HepG2 (cell line): Measurements from ENCODE around the gene SMARCC1. TPM values are rescaled to one million over a fixed set of nuclear protein-coding genes. Genes with fewer than 3 reads are reported as not detected.

Experiments
- ATAC-seq: fragments of 200-7000 bp; cut with Tn5 transposase; 3 replicates; pipeline ENCODE4 v1.9.1; 2020; ENCODE audit warnings: mild to moderate bottlenecking, moderate library complexity
- BruUV-seq: library from RNA; stranded (reverse); fragments of 400-500 nt; replicated peaks from 2 replicates; lab custom pipeline; 2021; lab: Mats Ljungman, UMichigan
- CTCF ChIA-PET: fragments of 300-600 bp; formaldehyde crosslinking; extraction: SDS; loops from one replicate; lab custom pipeline; 2021; ENCODE audit warnings: low total read pairs, inconsistent platforms, low intra/inter-chr PET ratio; lab: Yijun Ruan, JAX
- POLR2A ChIA-PET: fragments of 350-600 bp; sonication (Branson Sonifier 250); formaldehyde crosslinking; loops from one replicate; lab custom pipeline; 2020; ENCODE audit warnings: antibody characterized with exemption, inconsistent platforms; lab: Yijun Ruan, JAX
- DNase-seq: peaks from one replicate; pipeline ENCODE4 v3.0.0-alpha.2; 2015; ENCODE audit warnings: low spot score
- FAIRE-seq: peaks from 3 replicates; lab custom pipeline; 2011; peaks lifted over from hg19 to GRCh38; lab: Jason Lieb, UNC
- H2AFZ ChIP-seq: one replicate; pipeline ENCODE4 v1.6.1; 2011; ENCODE audit warnings: low read length, inconsistent platforms
- H3K27ac ChIP-seq: fragments of 300-600 bp; 3 replicates; pipeline ENCODE4 v1.8.0; 2011; ENCODE audit warnings: mixed run types, mild to moderate bottlenecking, mixed read lengths, low read length, inconsistent platforms; ENCODE audit not compliant: insufficient read depth; ENCODE audit errors: extremely low read length
- H3K27me3 ChIP-seq, 2 experiments: fragments of 200-600 bp in 1 of 2; 2 replicates in 1 of 2; 3 replicates in 1 of 2; pipeline versions ENCODE4 v1.6.0 to v1.8.0; 2011; ENCODE audit warnings: low read length in 2 of 2, mild to moderate bottlenecking in 2 of 2, moderate library complexity in 2 of 2, inconsistent platforms in 1 of 2; ENCODE audit not compliant: insufficient read depth in 2 of 2, control insufficient read depth in 1 of 2
- H3K36me3 ChIP-seq, 2 experiments: fragments of 200-600 bp in 1 of 2; replicated peaks in 1 of 2; 2 replicates in 1 of 2; 3 replicates in 1 of 2; pipeline versions ENCODE4 v1.5.1 to v1.8.0; 2011; ENCODE audit warnings: low read length in 2 of 2, inconsistent platforms in 1 of 2; ENCODE audit not compliant: insufficient read depth in 2 of 2, control insufficient read depth in 1 of 2
- H3K4me1 ChIP-seq: 2 replicates; pipeline ENCODE4 v1.5.1; 2012; ENCODE audit warnings: low read length, inconsistent platforms; ENCODE audit not compliant: insufficient read depth
- H3K4me2 ChIP-seq: 2 replicates; pipeline ENCODE4 v1.6.0; 2011; ENCODE audit warnings: low read depth, low read length, inconsistent platforms
- H3K4me3 ChIP-seq, 3 experiments: fragments of 200-600 bp in 1 of 3; sonication (generic), shearing (Covaris generic) in 1 of 3; replicated peaks in 1 of 3; 2 replicates each; pipeline ENCODE4 v1.5.1; 2011 to 2016; ENCODE audit warnings: low read length in 3 of 3, inconsistent platforms in 2 of 3, low read depth in 2 of 3, mild to moderate bottlenecking in 2 of 3, control low read depth in 1 of 3, mixed read lengths in 1 of 3; ENCODE audit not compliant: insufficient read depth in 1 of 3
- H3K79me2 ChIP-seq: one replicate; pipeline ENCODE4 v1.6.1; 2011; ENCODE audit warnings: low read length, inconsistent platforms; ENCODE audit not compliant: insufficient read depth
- H3K9ac ChIP-seq: 2 replicates; pipeline ENCODE4 v1.6.0; 2011; ENCODE audit warnings: mild to moderate bottlenecking, low read depth, low read length, inconsistent platforms; ENCODE audit not compliant: insufficient read depth
- H3K9me3 ChIP-seq: 2 replicates; pipeline ENCODE4 v1.5.1; 2012; ENCODE audit warnings: mild to moderate bottlenecking, low read length
- H4K20me1 ChIP-seq: 2 replicates; pipeline ENCODE4 v1.6.0; 2011; ENCODE audit warnings: inconsistent platforms, mild to moderate bottlenecking, low read length, moderate library complexity; ENCODE audit not compliant: insufficient read depth
- NCOR1 ChIP-seq: fragments of 200-600 bp; sonication (generic); IDR thresholded peaks from 2 replicates; pipeline ENCODE4 v1.7.0; 2017; ENCODE audit warnings: antibody characterized with exemption, low read length, borderline replicate concordance
- NONO ChIP-seq, 2 experiments: fragments of 450-650 bp in 1 of 2; sonication (generic) in 1 of 2; formaldehyde crosslinking in 1 of 2; IDR thresholded peaks in 1 of 2; conservative IDR thresholded peaks in 1 of 2; 2 replicates each; pipeline versions ENCODE4 v1.6.1 to v1.8.0; 2017 to 2022; ENCODE audit warnings: mild to moderate bottlenecking in 1 of 2, missing genetic modification reagents in 1 of 2, moderate library complexity in 1 of 2
- PCBP1 ChIP-seq: fragments of 200-400 bp; formaldehyde crosslinking; IDR thresholded peaks from 2 replicates; pipeline ENCODE4 v1.6.1; 2017; ENCODE audit warnings: mild to moderate bottlenecking, low read depth, low read length, borderline replicate concordance
- ZBTB38 ChIP-seq: sonication (generic); formaldehyde crosslinking; IDR thresholded peaks from 2 replicates; pipeline ENCODE4 v1.5.1; 2020; ENCODE audit warnings: mild to moderate bottlenecking, missing genetic modification reagents
- ZNF121 ChIP-seq: sonication (generic); formaldehyde crosslinking; IDR thresholded peaks from 2 replicates; pipeline ENCODE4 v1.5.0; 2020; ENCODE audit warnings: mild to moderate bottlenecking, missing genetic modification reagents
- ZNF446 ChIP-seq: sonication (generic); formaldehyde crosslinking; IDR thresholded peaks from 2 replicates; pipeline ENCODE4 v1.5.0; 2020; ENCODE audit warnings: mild to moderate bottlenecking, missing genetic modification reagents
- ZNF546 ChIP-seq: sonication (generic); formaldehyde crosslinking; conservative IDR thresholded peaks from 2 replicates; pipeline ENCODE4 v1.8.1; 2023; ENCODE audit warnings: mild to moderate bottlenecking, missing genetic modification reagents
- WGBS: methylation state at CpG from one replicate; pipeline ENCODE4 v1.1.6; 2017; ENCODE audit warnings: low lambda C conversion rate; 5-methylcytosine and 5-hydroxymethylcytosine counted together
- in situ Hi-C: cut with HindIII; loops from 2 replicates; pipeline ENCODE4 v1.10.0; 2017; ENCODE audit warnings: low pct_unique_long_range_greater_than_20kb; ENCODE audit not compliant: extremely low pct_ligation_motif_present
- intact Hi-C: fragments of 100-400 bp; cut with micrococcal nuclease; formaldehyde crosslinking; loops from one replicate; pipeline ENCODE4 v1.10.0; 2022; ENCODE audit not compliant: unreplicated experiment
- polyA plus RNA-seq, 8 experiments: library from polyadenylated mRNA; depleted of rRNA in 3 of 8; stranded (reverse) in 7 of 8; unstranded in 1 of 8; fragments of >200 nt; fragmentation: Illumina TruSeq in 4 of 8; extraction: Trizol in 4 of 8; gene quantifications; 2 replicates each; pipeline versions ENCODE4 v1.2.1 to v1.2.3, GENCODE V29; 2011 to 2016; ENCODE audit warnings: low read depth in 4 of 8, missing spikeins in 1 of 8, mixed read lengths in 1 of 8; ENCODE audit not compliant: insufficient read depth in 1 of 8
- total RNA-seq, 5 experiments: library from RNA; depleted of rRNA; stranded (reverse); fragments of >200 nt; fragmentation: Illumina TruSeq; extraction: Trizol; gene quantifications; 2 replicates each; pipeline ENCODE4 v1.2.3, GENCODE V29; 2016; ENCODE audit warnings: low read depth in 1 of 5
- TF ChIP-seq, protein P1 (sequence below): sonication (generic); formaldehyde crosslinking; IDR thresholded peaks from 2 replicates; pipeline ENCODE4 v1.5.0; 2020; ENCODE audit warnings: mild to moderate bottlenecking, missing genetic modification reagents
- TF ChIP-seq, protein P2 (sequence below): sonication (generic); formaldehyde crosslinking; IDR thresholded peaks from 2 replicates; pipeline ENCODE4 v1.4.0; 2020; ENCODE audit warnings: missing genetic modification reagents
- TF ChIP-seq, protein P3 (sequence below): IDR thresholded peaks from 2 replicates; pipeline ENCODE4 v1.6.1; 2016; ENCODE audit warnings: control low read depth
- TF ChIP-seq, protein P4 (sequence below): sonication (generic); formaldehyde crosslinking; IDR thresholded peaks from 2 replicates; pipeline ENCODE4 v1.5.0; 2020; ENCODE audit warnings: mild to moderate bottlenecking, missing genetic modification reagents

The SMARCC1 gene
- total and polyA plus RNA-seq, 2 of the 13 experiments (the other 11 are each of a cell fraction or from before 2014, with no cell fraction given) = 47.9 to 58.4 TPM

DNA sequence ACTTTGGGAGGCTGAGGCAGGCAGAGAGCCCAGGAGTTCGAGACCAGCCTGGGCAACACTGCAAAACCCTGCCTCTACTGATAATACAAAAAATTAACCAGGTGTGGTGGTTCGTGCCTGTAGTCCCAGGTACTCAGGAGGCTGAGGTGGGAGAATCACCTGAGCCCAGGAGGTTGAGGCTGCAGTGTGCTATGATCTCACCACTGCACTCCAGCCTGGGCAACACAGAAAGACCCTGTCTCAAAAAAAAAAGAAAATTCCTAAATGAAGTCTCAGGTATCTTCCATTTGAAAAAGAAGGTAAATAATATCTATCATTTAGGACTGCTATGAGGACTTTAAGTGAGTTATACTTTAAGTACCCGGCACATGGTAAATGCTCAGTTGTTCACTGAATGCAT lies 2.9 kb downstream of the SMARCC1 start:
- 96% methylated on average over 3 of the region's 3 CpGs for WGBS
- ATAC-seq (no peak), FAIRE-seq (no peak), DNase-seq (no peak)
- no peaks in the 10 kb centered on the region for H3K9me3 ChIP-seq
- H3K9ac ChIP-seq = peak overlapping the region; percentile 99; the same call in 1 of the 2 replicates
- no peaks in the 10 kb centered on the region for H3K36me3 ChIP-seq
- intact Hi-C loops = no loop called here
- TF ChIP-seq, protein P1, sequence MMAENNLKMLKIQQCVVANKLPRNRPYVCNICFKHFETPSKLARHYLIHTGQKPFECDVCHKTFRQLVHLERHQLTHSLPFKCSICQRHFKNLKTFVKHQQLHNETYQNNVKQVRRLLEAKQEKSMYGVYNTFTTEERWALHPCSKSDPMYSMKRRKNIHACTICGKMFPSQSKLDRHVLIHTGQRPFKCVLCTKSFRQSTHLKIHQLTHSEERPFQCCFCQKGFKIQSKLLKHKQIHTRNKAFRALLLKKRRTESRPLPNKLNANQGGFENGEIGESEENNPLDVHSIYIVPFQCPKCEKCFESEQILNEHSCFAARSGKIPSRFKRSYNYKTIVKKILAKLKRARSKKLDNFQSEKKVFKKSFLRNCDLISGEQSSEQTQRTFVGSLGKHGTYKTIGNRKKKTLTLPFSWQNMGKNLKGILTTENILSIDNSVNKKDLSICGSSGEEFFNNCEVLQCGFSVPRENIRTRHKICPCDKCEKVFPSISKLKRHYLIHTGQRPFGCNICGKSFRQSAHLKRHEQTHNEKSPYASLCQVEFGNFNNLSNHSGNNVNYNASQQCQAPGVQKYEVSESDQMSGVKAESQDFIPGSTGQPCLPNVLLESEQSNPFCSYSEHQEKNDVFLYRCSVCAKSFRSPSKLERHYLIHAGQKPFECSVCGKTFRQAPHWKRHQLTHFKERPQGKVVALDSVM (CRISPR knock-in tag) = peak; percentile 19; the same call in 1 of the 2 replicates
- peak; percentile 80 for TF ChIP-seq ZNF121
- TF ChIP-seq, protein P2, sequence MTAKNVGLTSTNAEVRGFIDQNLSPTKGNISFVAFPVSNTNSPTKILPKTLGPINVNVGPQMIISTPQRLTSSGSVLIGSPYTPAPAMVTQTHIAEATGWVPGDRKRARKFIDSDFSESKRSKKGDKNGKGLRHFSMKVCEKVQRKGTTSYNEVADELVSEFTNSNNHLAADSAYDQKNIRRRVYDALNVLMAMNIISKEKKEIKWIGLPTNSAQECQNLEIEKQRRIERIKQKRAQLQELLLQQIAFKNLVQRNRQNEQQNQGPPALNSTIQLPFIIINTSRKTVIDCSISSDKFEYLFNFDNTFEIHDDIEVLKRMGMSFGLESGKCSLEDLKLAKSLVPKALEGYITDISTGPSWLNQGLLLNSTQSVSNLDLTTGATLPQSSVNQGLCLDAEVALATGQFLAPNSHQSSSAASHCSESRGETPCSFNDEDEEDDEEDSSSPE (CRISPR knock-in tag) = no peak
- no peak overlapping the region for H3K27ac ChIP-seq
- H3K79me2 ChIP-seq = peaks cover 74% of the 10 kb centered on the region
- H3K27me3 ChIP-seq = no peaks in the 10 kb centered on the region; a peak in 1 of 5 replicates
- no peak overlapping the region for H2AFZ ChIP-seq
- in situ Hi-C loops = no loop called here
- H3K4me2 ChIP-seq = peak overlapping the region; percentile 76
- H3K4me3 ChIP-seq = peak overlapping the region in 1 of 3 experiments; percentile 94; a peak in 2 of 6 replicates
- ChIA-PET POLR2A (no interaction called here), CTCF (no interaction called here)
- H3K4me1 ChIP-seq = peaks cover 43% of the 10 kb centered on the region
- no TSS peak for BruUV-seq
- peaks cover 37% of the 10 kb centered on the region for H4K20me1 ChIP-seq

DNA sequence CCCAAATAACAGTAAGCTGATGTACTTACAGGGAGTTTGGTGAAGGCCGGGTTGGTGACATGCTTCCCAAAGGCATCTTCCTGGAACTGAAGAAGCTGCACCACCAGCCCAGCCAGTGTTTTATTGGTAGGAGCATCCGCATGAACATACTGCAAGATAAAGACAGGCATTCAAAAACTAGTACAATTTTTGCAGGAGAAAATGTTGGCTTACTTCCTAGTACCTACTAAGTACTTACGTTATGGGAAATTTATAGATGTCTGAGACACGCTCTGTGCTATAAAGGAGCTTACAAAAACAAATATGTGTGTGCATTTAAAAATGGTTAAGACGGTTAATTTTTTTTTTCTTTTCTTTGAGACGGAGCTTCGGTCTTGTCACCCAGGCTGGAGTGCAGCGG lies 8.9 kb downstream of the SMARCC1 start:
- no peak overlapping the region for H3K4me3 ChIP-seq
- FAIRE-seq (no peak), DNase-seq (no peak), ATAC-seq (no peak)
- no peak overlapping the region for H3K4me2 ChIP-seq
- intact Hi-C loops (no loop called here), in situ Hi-C loops (no loop called here)
- H3K36me3 ChIP-seq = peaks cover 4 to 33% of the 10 kb centered on the region in 2 experiments; a peak in 4 of 5 replicates
- no TSS peak for BruUV-seq
- H3K9ac ChIP-seq = no peak overlapping the region
- H3K27ac ChIP-seq = no peak overlapping the region
- 96% methylated on average over 8 of the region's 8 CpGs for WGBS
- ChIA-PET CTCF (no interaction called here), POLR2A (no interaction called here)
- peaks cover 82% of the 10 kb centered on the region for H3K79me2 ChIP-seq
- H3K9me3 ChIP-seq = no peaks in the 10 kb centered on the region
- peaks cover 11% of the 10 kb centered on the region for H3K4me1 ChIP-seq
- no peak overlapping the region for H2AFZ ChIP-seq
- no peaks in the 10 kb centered on the region for H3K27me3 ChIP-seq
- peaks cover 31% of the 10 kb centered on the region for H4K20me1 ChIP-seq
- TF ChIP-seq, protein P3, sequence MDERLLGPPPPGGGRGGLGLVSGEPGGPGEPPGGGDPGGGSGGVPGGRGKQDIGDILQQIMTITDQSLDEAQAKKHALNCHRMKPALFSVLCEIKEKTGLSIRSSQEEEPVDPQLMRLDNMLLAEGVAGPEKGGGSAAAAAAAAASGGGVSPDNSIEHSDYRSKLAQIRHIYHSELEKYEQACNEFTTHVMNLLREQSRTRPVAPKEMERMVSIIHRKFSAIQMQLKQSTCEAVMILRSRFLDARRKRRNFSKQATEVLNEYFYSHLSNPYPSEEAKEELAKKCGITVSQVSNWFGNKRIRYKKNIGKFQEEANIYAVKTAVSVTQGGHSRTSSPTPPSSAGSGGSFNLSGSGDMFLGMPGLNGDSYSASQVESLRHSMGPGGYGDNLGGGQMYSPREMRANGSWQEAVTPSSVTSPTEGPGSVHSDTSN (CRISPR knock-in tag) = no peak
- TF ChIP-seq NONO (IDR thresholded peaks at IDR 0.05) = no peak
- TF ChIP-seq NONO (CRISPR knock-in tag; conservative IDR thresholded peaks at IDR 0.05) = no peak
- no peak for TF ChIP-seq NCOR1
- no peak for TF ChIP-seq ZNF446 (CRISPR knock-in tag)
- TF ChIP-seq, protein P4, sequence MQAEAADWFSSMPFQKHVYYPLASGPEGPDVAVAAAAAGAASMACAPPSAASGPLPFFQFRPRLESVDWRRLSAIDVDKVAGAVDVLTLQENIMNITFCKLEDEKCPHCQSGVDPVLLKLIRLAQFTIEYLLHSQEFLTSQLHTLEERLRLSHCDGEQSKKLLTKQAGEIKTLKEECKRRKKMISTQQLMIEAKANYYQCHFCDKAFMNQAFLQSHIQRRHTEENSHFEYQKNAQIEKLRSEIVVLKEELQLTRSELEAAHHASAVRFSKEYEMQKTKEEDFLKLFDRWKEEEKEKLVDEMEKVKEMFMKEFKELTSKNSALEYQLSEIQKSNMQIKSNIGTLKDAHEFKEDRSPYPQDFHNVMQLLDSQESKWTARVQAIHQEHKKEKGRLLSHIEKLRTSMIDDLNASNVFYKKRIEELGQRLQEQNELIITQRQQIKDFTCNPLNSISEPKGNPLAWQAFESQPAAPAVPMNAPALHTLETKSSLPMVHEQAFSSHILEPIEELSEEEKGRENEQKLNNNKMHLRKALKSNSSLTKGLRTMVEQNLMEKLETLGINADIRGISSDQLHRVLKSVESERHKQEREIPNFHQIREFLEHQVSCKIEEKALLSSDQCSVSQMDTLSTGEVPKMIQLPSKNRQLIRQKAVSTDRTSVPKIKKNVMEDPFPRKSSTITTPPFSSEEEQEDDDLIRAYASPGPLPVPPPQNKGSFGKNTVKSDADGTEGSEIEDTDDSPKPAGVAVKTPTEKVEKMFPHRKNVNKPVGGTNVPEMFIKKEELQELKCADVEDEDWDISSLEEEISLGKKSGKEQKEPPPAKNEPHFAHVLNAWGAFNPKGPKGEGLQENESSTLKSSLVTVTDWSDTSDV (CRISPR knock-in tag) = no peak
- no peak for TF ChIP-seq ZNF546 (CRISPR knock-in tag)
- no peak for TF ChIP-seq ZBTB38 (CRISPR knock-in tag)
- TF ChIP-seq PCBP1 = no peak
